Liver (tissue), 9 donors: ENCODE results near the gene SPRED1. TPM values are rescaled to one million over a fixed set of nuclear protein-coding genes. Genes with fewer than 3 reads are reported as not detected.

Source experiments
- DNase-seq: peaks from one replicate; pipeline ENCODE4 v3.0.0-alpha.2; 2017; ENCODE audit warnings: low spot score
- H3K27ac ChIP-seq, 2 donors: one replicate each; pipeline ENCODE4 v1.7.0; 2013; ENCODE audit warnings: inconsistent platforms in 2 of 2, low read length in 2 of 2, control low read depth in 1 of 2, low read depth in 1 of 2, mild to moderate bottlenecking in 1 of 2
- H3K27me3 ChIP-seq, 4 donors: one replicate each; pipeline versions ENCODE4 v1.6.1 to v1.7.0; 2013; ENCODE audit warnings: low read length in 3 of 4, inconsistent platforms in 1 of 4, mild to moderate bottlenecking in 1 of 4, moderate library complexity in 1 of 4; ENCODE audit not compliant: control insufficient read depth in 4 of 4, insufficient read depth in 4 of 4
- H3K36me3 ChIP-seq, 4 donors: one replicate each; pipeline versions ENCODE4 v1.6.1 to v1.7.0; 2013; ENCODE audit warnings: low read length in 3 of 4, mild to moderate bottlenecking in 3 of 4, low read depth in 1 of 4, moderate library complexity in 1 of 4; ENCODE audit not compliant: control insufficient read depth in 4 of 4, insufficient read depth in 3 of 4
- H3K4me1 ChIP-seq, 4 donors: one replicate each; pipeline versions ENCODE4 v1.6.1 to v1.7.0; 2013; ENCODE audit warnings: low read length in 3 of 4, mild to moderate bottlenecking in 3 of 4, moderate library complexity in 1 of 4; ENCODE audit not compliant: control insufficient read depth in 4 of 4, insufficient read depth in 4 of 4
- H3K4me3 ChIP-seq, 3 donors: one replicate each; pipeline versions ENCODE4 v1.6.1 to v1.7.0; 2013; ENCODE audit warnings: low read length in 3 of 3, control low read depth in 1 of 3, low read depth in 1 of 3, mild to moderate bottlenecking in 1 of 3
- H3K9ac ChIP-seq, 2 donors: one replicate each; pipeline ENCODE4 v1.7.0; 2013; ENCODE audit warnings: low read length in 2 of 2, mild to moderate bottlenecking in 2 of 2, moderate library complexity in 2 of 2, control low read depth in 1 of 2, low read depth in 1 of 2
- H3K9me3 ChIP-seq, 4 donors: one replicate each; pipeline versions ENCODE4 v1.6.1 to v1.7.0; 2013; ENCODE audit warnings: low read length in 3 of 4; ENCODE audit not compliant: control insufficient read depth in 4 of 4
- EGR1 ChIP-seq, 2 donors: IDR thresholded peaks; 2 replicates each; pipeline ENCODE4 v1.6.1; 2016 to 2018; ENCODE audit warnings: antibody characterized with exemption in 2 of 2, low read depth in 2 of 2
- FOXA1 ChIP-seq: IDR thresholded peaks from 2 replicates; pipeline ENCODE4 v1.6.1; 2016; ENCODE audit warnings: antibody characterized with exemption
- FOXA2 ChIP-seq: IDR thresholded peaks from 2 replicates; pipeline ENCODE4 v1.6.1; 2016; ENCODE audit warnings: antibody characterized with exemption
- GABPA ChIP-seq, 2 donors: IDR thresholded peaks in 1 of 2; conservative IDR thresholded peaks in 1 of 2; 2 replicates each; pipeline ENCODE4 v1.6.1; 2016; ENCODE audit warnings: antibody characterized with exemption in 2 of 2, mild to moderate bottlenecking in 1 of 2, moderate library complexity in 1 of 2
- HNF4A ChIP-seq, 2 donors: conservative IDR thresholded peaks; 2 replicates each; pipeline ENCODE4 v1.6.1; 2016; ENCODE audit warnings: antibody characterized with exemption in 2 of 2, mild to moderate bottlenecking in 2 of 2
- HNF4G ChIP-seq: IDR thresholded peaks from 2 replicates; pipeline ENCODE4 v1.6.1; 2016; ENCODE audit warnings: antibody characterized with exemption
- JUND ChIP-seq, 2 donors: IDR thresholded peaks; 2 replicates each; pipeline ENCODE4 v1.6.1; 2016; ENCODE audit warnings: antibody characterized with exemption in 2 of 2
- NR2F2 ChIP-seq: IDR thresholded peaks from 2 replicates; pipeline ENCODE4 v1.6.1; 2016; ENCODE audit warnings: antibody characterized with exemption
- RXRA ChIP-seq, 2 donors: IDR thresholded peaks; 2 replicates each; pipeline ENCODE4 v1.6.1; 2017 to 2018; ENCODE audit warnings: antibody characterized with exemption in 2 of 2, mild to moderate bottlenecking in 1 of 2
- TAF1 ChIP-seq: conservative IDR thresholded peaks from 2 replicates; pipeline ENCODE4 v1.6.1; 2016; ENCODE audit warnings: antibody characterized with exemption, mild to moderate bottlenecking
- YY1 ChIP-seq: IDR thresholded peaks from 2 replicates; pipeline ENCODE4 v1.6.1; 2016; ENCODE audit warnings: antibody characterized with exemption, mild to moderate bottlenecking
- WGBS: extraction: QIAGEN DNeasy Blood & Tissue Kit; methylation state at CpG from one replicate; pipeline ENCODE4 v1.1.7; 2013; 5-methylcytosine and 5-hydroxymethylcytosine counted together
- polyA plus RNA-seq, 2 donors: library from polyadenylated mRNA; stranded (reverse) in 1 of 2; unstranded in 1 of 2; fragments of 200-250 nt in 1 of 2; fragments of >200 nt in 1 of 2; fragmentation: Nextera tagmentation in 1 of 2; extraction: Ambion mirVana in 1 of 2; gene quantifications; one replicate each; pipeline versions ENCODE4 v1.2.1 to v1.2.3, GENCODE V29; 2013 to 2015
- total RNA-seq, 2 donors: library from RNA; depleted of rRNA; stranded (reverse); fragments of >200 nt; gene quantifications; one replicate each; pipeline ENCODE4 v1.2.3, GENCODE V29; 2014
- TF ChIP-seq, protein P1 (sequence below): IDR thresholded peaks from 2 replicates; pipeline ENCODE4 v1.6.1; 2016; ENCODE audit warnings: antibody characterized with exemption, mild to moderate bottlenecking
- TF ChIP-seq, protein P2 (sequence below): fragments of 150-350 bp; IDR thresholded peaks from 2 replicates; pipeline ENCODE4 v1.5.1; 2017; ENCODE audit warnings: improper control_type of control experiment, low read depth, low read length; ENCODE audit not compliant: missing input control
- TF ChIP-seq, protein P3 (sequence below): IDR thresholded peaks from 2 replicates; pipeline ENCODE4 v1.6.1; 2016; ENCODE audit warnings: antibody characterized with exemption
- TF ChIP-seq, protein P4 (sequence below): IDR thresholded peaks from 2 replicates; pipeline ENCODE4 v1.6.1; 2016; ENCODE audit warnings: antibody characterized with exemption
- TF ChIP-seq, protein P5 (sequence below): IDR thresholded peaks from 2 replicates; pipeline ENCODE4 v1.6.1; 2016; ENCODE audit warnings: antibody characterized with exemption
- donor health status: healthy.
- donor health status: healthy.
- donor health status: healthy.
- donor health status: healthy.
- donor health status: healthy.

SPRED1 gene
- total and polyA plus RNA-seq, 4 donors = 1.2 to 7.7 (median 4.4) TPM

DNA sequence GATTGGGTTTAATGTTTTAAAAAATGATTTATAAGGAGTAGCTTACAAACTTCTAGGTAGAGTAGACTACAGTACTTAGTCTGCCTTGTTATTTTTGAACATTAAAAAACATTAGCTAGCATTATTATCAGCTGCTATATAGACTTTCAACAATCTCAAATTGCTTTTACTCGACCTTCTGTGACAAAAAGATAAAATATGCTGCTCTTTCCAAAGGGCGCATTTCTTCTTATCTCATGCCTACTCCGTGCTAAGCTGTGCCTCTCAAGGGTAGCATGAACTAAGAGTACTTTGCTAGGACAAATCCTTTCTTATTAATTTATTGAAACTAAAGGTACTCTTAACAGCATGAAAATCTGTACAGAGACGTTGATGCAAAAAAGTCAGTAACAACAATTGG is 71.3 kb downstream of the SPRED1 start:
- Histone ChIP-seq H3K9ac (no peak overlapping the region), H3K4me3 (no peak overlapping the region), H3K36me3 (peaks cover 2 to 6% (median 4%) of the 10 kb centered on the region in 4 donors), H3K4me1 (no peaks in the 10 kb centered on the region), H3K9me3 (no peaks in the 10 kb centered on the region), H3K27me3 (no peaks in the 10 kb centered on the region), H3K27ac (no peak overlapping the region)
- 86% methylated on average over 4 of the region's 4 CpGs for WGBS
- DNase-seq = no peak
- TF ChIP-seq HNF4A (conservative IDR thresholded peaks at IDR 0.05) (no peak), GABPA (IDR thresholded peaks at IDR 0.05 in 1 of 2, conservative IDR thresholded peaks at IDR 0.05 in 1 of 2) (no peak)
- TF ChIP-seq, protein P1, sequence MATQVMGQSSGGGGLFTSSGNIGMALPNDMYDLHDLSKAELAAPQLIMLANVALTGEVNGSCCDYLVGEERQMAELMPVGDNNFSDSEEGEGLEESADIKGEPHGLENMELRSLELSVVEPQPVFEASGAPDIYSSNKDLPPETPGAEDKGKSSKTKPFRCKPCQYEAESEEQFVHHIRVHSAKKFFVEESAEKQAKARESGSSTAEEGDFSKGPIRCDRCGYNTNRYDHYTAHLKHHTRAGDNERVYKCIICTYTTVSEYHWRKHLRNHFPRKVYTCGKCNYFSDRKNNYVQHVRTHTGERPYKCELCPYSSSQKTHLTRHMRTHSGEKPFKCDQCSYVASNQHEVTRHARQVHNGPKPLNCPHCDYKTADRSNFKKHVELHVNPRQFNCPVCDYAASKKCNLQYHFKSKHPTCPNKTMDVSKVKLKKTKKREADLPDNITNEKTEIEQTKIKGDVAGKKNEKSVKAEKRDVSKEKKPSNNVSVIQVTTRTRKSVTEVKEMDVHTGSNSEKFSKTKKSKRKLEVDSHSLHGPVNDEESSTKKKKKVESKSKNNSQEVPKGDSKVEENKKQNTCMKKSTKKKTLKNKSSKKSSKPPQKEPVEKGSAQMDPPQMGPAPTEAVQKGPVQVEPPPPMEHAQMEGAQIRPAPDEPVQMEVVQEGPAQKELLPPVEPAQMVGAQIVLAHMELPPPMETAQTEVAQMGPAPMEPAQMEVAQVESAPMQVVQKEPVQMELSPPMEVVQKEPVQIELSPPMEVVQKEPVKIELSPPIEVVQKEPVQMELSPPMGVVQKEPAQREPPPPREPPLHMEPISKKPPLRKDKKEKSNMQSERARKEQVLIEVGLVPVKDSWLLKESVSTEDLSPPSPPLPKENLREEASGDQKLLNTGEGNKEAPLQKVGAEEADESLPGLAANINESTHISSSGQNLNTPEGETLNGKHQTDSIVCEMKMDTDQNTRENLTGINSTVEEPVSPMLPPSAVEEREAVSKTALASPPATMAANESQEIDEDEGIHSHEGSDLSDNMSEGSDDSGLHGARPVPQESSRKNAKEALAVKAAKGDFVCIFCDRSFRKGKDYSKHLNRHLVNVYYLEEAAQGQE = no peak

DNA sequence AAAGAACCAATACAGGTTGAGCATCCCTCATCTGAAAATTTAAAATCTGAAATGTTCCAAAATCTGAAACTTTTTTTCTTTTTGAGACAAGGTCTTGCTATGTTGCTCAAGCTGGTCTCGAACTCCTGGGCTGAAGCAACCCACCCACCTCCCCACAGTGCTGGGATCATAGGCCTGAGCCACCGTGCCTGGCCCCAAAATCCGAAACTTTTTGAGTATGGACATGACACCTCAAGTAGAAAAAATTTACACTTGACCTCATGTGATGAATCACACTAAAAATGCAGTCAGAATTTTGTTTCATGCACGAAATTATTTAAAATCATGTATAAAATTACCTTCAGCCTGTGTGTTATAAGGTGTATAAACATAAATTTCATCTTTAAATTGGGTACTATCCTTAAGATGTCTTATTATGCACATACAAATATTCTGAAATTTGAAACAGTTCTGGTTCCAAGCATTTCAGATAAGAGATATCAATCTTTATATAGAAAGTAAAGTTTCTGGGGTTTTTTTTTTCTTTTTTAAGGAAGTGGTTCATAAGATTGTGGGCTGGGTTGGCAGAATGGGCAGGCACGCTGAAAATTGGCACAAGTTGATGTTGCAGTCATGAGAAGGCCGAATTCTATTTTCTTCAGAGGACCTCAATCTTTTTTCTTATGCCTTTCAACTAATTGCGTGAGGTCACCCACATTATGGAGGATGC is 72.5 kb downstream of the SPRED1 start:
- Histone ChIP-seq H3K9me3 (no peaks in the 10 kb centered on the region), H3K27ac (no peak overlapping the region), H3K4me3 (no peak overlapping the region), H3K9ac (no peak overlapping the region), H3K27me3 (no peaks in the 10 kb centered on the region), H3K4me1 (no peaks in the 10 kb centered on the region), H3K36me3 (peaks cover 2 to 5% (median 4%) of the 10 kb centered on the region in 4 donors)
- no peak for TF ChIP-seq HNF4A (conservative IDR thresholded peaks at IDR 0.05)
- no peak for TF ChIP-seq RXRA (IDR thresholded peaks at IDR 0.05)
- 90% methylated on average over 7 of the region's 7 CpGs for WGBS
- no peak for DNase-seq

DNA sequence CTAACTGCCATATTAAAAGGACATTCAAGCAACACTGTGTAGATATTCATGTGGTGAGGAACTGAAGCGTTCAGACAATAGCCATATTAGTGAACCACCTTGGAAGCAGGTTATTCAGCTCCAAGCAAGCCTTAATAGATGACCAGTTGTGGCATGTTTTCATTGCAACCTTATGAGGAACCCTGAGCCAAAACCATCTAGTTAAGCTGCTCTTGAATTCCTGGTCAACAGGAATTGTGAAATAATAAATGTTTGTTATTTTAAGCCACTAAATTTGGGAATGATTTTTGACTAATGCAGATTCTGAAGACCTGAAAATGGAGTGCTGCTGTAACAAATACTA is 73.0 kb downstream of the SPRED1 start:
- Histone ChIP-seq H3K4me3 (no peak overlapping the region), H3K27ac (no peak overlapping the region), H3K27me3 (no peaks in the 10 kb centered on the region), H3K9me3 (no peaks in the 10 kb centered on the region), H3K9ac (no peak overlapping the region), H3K36me3 (peaks cover 2 to 5% (median 4%) of the 10 kb centered on the region in 4 donors), H3K4me1 (no peaks in the 10 kb centered on the region)
- no peak for DNase-seq
- WGBS = 100% methylated on average over 1 of the region's 1 CpG
- TF ChIP-seq HNF4G (no peak), FOXA2 (no peak), GABPA (IDR thresholded peaks at IDR 0.05 in 1 of 2, conservative IDR thresholded peaks at IDR 0.05 in 1 of 2) (no peak), JUND (IDR thresholded peaks at IDR 0.05) (no peak), TAF1 (no peak), YY1 (no peak), HNF4A (conservative IDR thresholded peaks at IDR 0.05) (no peak), NR2F2 (no peak), EGR1 (IDR thresholded peaks at IDR 0.05; ENCODE audit: low read depth in 2 of 2) (no peak), RXRA (IDR thresholded peaks at IDR 0.05) (no peak), FOXA1 (no peak)
- TF ChIP-seq, protein P2, sequence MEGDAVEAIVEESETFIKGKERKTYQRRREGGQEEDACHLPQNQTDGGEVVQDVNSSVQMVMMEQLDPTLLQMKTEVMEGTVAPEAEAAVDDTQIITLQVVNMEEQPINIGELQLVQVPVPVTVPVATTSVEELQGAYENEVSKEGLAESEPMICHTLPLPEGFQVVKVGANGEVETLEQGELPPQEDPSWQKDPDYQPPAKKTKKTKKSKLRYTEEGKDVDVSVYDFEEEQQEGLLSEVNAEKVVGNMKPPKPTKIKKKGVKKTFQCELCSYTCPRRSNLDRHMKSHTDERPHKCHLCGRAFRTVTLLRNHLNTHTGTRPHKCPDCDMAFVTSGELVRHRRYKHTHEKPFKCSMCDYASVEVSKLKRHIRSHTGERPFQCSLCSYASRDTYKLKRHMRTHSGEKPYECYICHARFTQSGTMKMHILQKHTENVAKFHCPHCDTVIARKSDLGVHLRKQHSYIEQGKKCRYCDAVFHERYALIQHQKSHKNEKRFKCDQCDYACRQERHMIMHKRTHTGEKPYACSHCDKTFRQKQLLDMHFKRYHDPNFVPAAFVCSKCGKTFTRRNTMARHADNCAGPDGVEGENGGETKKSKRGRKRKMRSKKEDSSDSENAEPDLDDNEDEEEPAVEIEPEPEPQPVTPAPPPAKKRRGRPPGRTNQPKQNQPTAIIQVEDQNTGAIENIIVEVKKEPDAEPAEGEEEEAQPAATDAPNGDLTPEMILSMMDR = no peak
- TF ChIP-seq, protein P3, sequence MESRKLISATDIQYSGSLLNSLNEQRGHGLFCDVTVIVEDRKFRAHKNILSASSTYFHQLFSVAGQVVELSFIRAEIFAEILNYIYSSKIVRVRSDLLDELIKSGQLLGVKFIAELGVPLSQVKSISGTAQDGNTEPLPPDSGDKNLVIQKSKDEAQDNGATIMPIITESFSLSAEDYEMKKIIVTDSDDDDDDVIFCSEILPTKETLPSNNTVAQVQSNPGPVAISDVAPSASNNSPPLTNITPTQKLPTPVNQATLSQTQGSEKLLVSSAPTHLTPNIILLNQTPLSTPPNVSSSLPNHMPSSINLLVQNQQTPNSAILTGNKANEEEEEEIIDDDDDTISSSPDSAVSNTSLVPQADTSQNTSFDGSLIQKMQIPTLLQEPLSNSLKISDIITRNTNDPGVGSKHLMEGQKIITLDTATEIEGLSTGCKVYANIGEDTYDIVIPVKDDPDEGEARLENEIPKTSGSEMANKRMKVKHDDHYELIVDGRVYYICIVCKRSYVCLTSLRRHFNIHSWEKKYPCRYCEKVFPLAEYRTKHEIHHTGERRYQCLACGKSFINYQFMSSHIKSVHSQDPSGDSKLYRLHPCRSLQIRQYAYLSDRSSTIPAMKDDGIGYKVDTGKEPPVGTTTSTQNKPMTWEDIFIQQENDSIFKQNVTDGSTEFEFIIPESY = no peak
- TF ChIP-seq, protein P1 = no peak
- TF ChIP-seq, protein P4, sequence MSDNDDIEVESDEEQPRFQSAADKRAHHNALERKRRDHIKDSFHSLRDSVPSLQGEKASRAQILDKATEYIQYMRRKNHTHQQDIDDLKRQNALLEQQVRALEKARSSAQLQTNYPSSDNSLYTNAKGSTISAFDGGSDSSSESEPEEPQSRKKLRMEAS = no peak
- TF ChIP-seq, protein P5, sequence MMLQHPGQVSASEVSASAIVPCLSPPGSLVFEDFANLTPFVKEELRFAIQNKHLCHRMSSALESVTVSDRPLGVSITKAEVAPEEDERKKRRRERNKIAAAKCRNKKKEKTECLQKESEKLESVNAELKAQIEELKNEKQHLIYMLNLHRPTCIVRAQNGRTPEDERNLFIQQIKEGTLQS = no peak
